GM12878 (cell line): Measurements from ENCODE around the gene KIF5A. TPM values are rescaled to one million over a fixed set of nuclear protein-coding genes. Genes with fewer than 3 reads are reported as not detected.

Experiments used
- BCL11A ChIP-seq: IDR thresholded peaks from 2 replicates; pipeline ENCODE4 v1.6.1; 2011; ENCODE audit warnings: low read depth, low read length
- BRCA1 ChIP-seq: IDR thresholded peaks from 2 replicates; pipeline ENCODE4 v1.6.1; 2011; ENCODE audit warnings: low read depth, low read length, improper control_type of control experiment
- CEBPB ChIP-seq, 2 experiments: fragments of 150-350 bp in 1 of 2; IDR thresholded peaks; 2 replicates each; pipeline ENCODE4 v1.6.1; 2012 to 2014; ENCODE audit warnings: low read depth in 2 of 2, low read length in 2 of 2, borderline replicate concordance in 1 of 2, inconsistent platforms in 1 of 2
- GATAD2B ChIP-seq: fragments of 450-650 bp; conservative IDR thresholded peaks from 2 replicates; pipeline ENCODE4 v1.6.1; 2017; ENCODE audit warnings: low read depth, mild to moderate bottlenecking, moderate library complexity
- KAT2A ChIP-seq: conservative IDR thresholded peaks from 2 replicates; pipeline ENCODE4 v1.6.1; 2011; ENCODE audit warnings: low read depth, low read length; ENCODE audit not compliant: control insufficient read depth
- MEF2B ChIP-seq: fragments of 450-650 bp; IDR thresholded peaks from 2 replicates; pipeline ENCODE4 v1.6.1; 2018; ENCODE audit warnings: mild to moderate bottlenecking, moderate library complexity; ENCODE audit not compliant: partially characterized antibody, poor library complexity, severe bottlenecking
- MTA2 ChIP-seq: fragments of 450-650 bp; IDR thresholded peaks from 2 replicates; pipeline ENCODE4 v1.6.1; 2016; ENCODE audit warnings: low read depth, mild to moderate bottlenecking, moderate library complexity
- MYC ChIP-seq: IDR thresholded peaks from 2 replicates; pipeline ENCODE4 v1.6.1; 2011; ENCODE audit warnings: mild to moderate bottlenecking, low read length, moderate library complexity, inconsistent platforms; ENCODE audit not compliant: insufficient read depth, insufficient replicate concordance, insufficient read length, severe bottlenecking
- NFYB ChIP-seq: IDR thresholded peaks from 2 replicates; pipeline ENCODE4 v1.6.1; 2011; ENCODE audit warnings: low read depth, mild to moderate bottlenecking, low read length, improper control_type of control experiment, moderate library complexity; ENCODE audit not compliant: insufficient read depth
- NR2C1 ChIP-seq: fragments of 450-650 bp; IDR thresholded peaks from 2 replicates; pipeline ENCODE4 v1.6.1; 2017; ENCODE audit warnings: antibody characterized with exemption, mild to moderate bottlenecking, moderate library complexity
- RAD51 ChIP-seq: fragments of 450-650 bp; IDR thresholded peaks from 2 replicates; pipeline ENCODE4 v1.6.1; 2016; ENCODE audit warnings: moderate library complexity, mild to moderate bottlenecking, inconsistent platforms
- RELA ChIP-seq: fragments of 450-650 bp; IDR thresholded peaks from 2 replicates; pipeline ENCODE4 v1.8.0; 2014; ENCODE audit warnings: borderline replicate concordance; ENCODE audit not compliant: partially characterized antibody
- SMARCA5 ChIP-seq: fragments of 450-650 bp; IDR thresholded peaks from 2 replicates; pipeline ENCODE4 v1.6.1; 2017; ENCODE audit warnings: mild to moderate bottlenecking
- TARDBP ChIP-seq: IDR thresholded peaks from 2 replicates; pipeline ENCODE4 v1.6.1; 2016; ENCODE audit warnings: borderline replicate concordance
- USF2 ChIP-seq: IDR thresholded peaks from 2 replicates; pipeline ENCODE4 v1.6.1; 2011; ENCODE audit warnings: low read depth, low read length, improper control_type of control experiment, borderline replicate concordance
- YBX1 ChIP-seq: fragments of 450-650 bp; IDR thresholded peaks from 2 replicates; pipeline ENCODE4 v1.6.1; 2016; ENCODE audit warnings: antibody characterized with exemption
- ZNF274 ChIP-seq: IDR thresholded peaks from one replicate; pipeline ENCODE4 v1.8.0; 2011; ENCODE audit not compliant: insufficient read length, insufficient read depth
- ZNF592 ChIP-seq: fragments of 450-650 bp; IDR thresholded peaks from 2 replicates; pipeline ENCODE4 v1.6.1; 2017; ENCODE audit warnings: mild to moderate bottlenecking, moderate library complexity
- polyA plus RNA-seq, 11 experiments: library from polyadenylated mRNA; depleted of rRNA in 4 of 11; unstranded in 6 of 11; stranded (reverse) in 5 of 11; fragments of >200 nt; fragmentation: Nextera tagmentation in 4 of 11; fragmentation: Illumina TruSeq in 1 of 11; extraction: Ambion mirVana in 4 of 11; extraction: Trizol in 1 of 11; gene quantifications; 1 replicate in 1 of 11; 2 replicates in 10 of 11; pipeline versions ENCODE4 v1.2.1 to v1.2.3, GENCODE V29; 2011 to 2016; ENCODE audit warnings: inconsistent platforms in 2 of 11, missing spikeins in 2 of 11, low read depth in 1 of 11
- total RNA-seq, 4 experiments: library from RNA; depleted of rRNA in 3 of 4; stranded (reverse); fragments of >200 nt in 3 of 4; fragmentation: Illumina TruSeq in 1 of 4; extraction: Trizol in 1 of 4; gene quantifications; 2 replicates each; pipeline versions ENCODE4 v1.2.1 to v1.2.3, GENCODE V29; 2013 to 2021
- TF ChIP-seq, protein P1 (sequence below): IDR thresholded peaks from 2 replicates; pipeline ENCODE4 v1.6.1; 2011; ENCODE audit warnings: low read depth, mild to moderate bottlenecking, low read length, moderate library complexity, borderline replicate concordance; ENCODE audit errors: extremely low read depth
- TF ChIP-seq, protein P2 (sequence below): fragments of 450-650 bp; formaldehyde crosslinking; IDR thresholded peaks from 2 replicates; pipeline ENCODE4 v1.4.0; 2020; ENCODE audit warnings: mild to moderate bottlenecking, moderate library complexity

Gene KIF5A
- total and polyA plus RNA-seq, 10 of the 15 experiments (the other 5 are each of a cell fraction or from before 2014, with no cell fraction given) = 0.35 to 2.9 (median 0.97) TPM

GRCh38 chr12:57522011-57522886, 27.6 kb upstream of the KIF5A start, which contains the start of gene MBD6 (continued):
- TF ChIP-seq CEBPB (IDR thresholded peaks at IDR 0.05; ENCODE audit: borderline replicate concordance in 1 of 2, low read depth in 2 of 2, low read length in 2 of 2) = no peak
- TF ChIP-seq NR2C1 = peak; percentile 79
- no peak for TF ChIP-seq ZNF592
- no peak for TF ChIP-seq KAT2A
- TF ChIP-seq ZNF274 = no peak
- peak; percentile 53 for TF ChIP-seq USF2
- no peak for TF ChIP-seq TARDBP
- TF ChIP-seq MTA2 = peak; percentile 70
- TF ChIP-seq MEF2B = peak; percentile 98
- peak; percentile 95 for TF ChIP-seq RAD51
- TF ChIP-seq NFYB = no peak
- TF ChIP-seq, protein P1, sequence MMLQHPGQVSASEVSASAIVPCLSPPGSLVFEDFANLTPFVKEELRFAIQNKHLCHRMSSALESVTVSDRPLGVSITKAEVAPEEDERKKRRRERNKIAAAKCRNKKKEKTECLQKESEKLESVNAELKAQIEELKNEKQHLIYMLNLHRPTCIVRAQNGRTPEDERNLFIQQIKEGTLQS = no peak
- peak; percentile 38; the same call in 1 of the 2 replicates for TF ChIP-seq SMARCA5
- TF ChIP-seq MYC = peak; percentile 30
- no peak for TF ChIP-seq BCL11A
- TF ChIP-seq GATAD2B = 0 out of 2 replicates have a peak, but pooled peaks have one; percentile 42
- TF ChIP-seq BRCA1 = no peak
- TF ChIP-seq, protein P2, sequence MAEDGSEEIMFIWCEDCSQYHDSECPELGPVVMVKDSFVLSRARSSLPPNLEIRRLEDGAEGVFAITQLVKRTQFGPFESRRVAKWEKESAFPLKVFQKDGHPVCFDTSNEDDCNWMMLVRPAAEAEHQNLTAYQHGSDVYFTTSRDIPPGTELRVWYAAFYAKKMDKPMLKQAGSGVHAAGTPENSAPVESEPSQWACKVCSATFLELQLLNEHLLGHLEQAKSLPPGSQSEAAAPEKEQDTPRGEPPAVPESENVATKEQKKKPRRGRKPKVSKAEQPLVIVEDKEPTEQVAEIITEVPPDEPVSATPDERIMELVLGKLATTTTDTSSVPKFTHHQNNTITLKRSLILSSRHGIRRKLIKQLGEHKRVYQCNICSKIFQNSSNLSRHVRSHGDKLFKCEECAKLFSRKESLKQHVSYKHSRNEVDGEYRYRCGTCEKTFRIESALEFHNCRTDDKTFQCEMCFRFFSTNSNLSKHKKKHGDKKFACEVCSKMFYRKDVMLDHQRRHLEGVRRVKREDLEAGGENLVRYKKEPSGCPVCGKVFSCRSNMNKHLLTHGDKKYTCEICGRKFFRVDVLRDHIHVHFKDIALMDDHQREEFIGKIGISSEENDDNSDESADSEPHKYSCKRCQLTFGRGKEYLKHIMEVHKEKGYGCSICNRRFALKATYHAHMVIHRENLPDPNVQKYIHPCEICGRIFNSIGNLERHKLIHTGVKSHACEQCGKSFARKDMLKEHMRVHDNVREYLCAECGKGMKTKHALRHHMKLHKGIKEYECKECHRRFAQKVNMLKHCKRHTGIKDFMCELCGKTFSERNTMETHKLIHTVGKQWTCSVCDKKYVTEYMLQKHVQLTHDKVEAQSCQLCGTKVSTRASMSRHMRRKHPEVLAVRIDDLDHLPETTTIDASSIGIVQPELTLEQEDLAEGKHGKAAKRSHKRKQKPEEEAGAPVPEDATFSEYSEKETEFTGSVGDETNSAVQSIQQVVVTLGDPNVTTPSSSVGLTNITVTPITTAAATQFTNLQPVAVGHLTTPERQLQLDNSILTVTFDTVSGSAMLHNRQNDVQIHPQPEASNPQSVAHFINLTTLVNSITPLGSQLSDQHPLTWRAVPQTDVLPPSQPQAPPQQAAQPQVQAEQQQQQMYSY (CRISPR knock-in tag) = no peak
- TF ChIP-seq RELA = no peak
- TF ChIP-seq YBX1 = no peak
